AG09309 (cell line): ENCODE measurements around the gene TMEM225B.

Experiments used
- DNase-seq: peaks from one replicate; pipeline ENCODE4 v3.0.0-alpha.2; 2010; ENCODE audit warnings: low read depth
- H3K4me3 ChIP-seq: 2 replicates; pipeline ENCODE4 v1.5.1; 2011; ENCODE audit warnings: mild to moderate bottlenecking, low read depth, low read length, moderate library complexity; ENCODE audit not compliant: control insufficient read depth
- TF ChIP-seq, protein P1 (sequence below): IDR thresholded peaks from 2 replicates; pipeline ENCODE4 v1.5.1; 2011; ENCODE audit warnings: mild to moderate bottlenecking, low read depth, low read length, inconsistent platforms; ENCODE audit not compliant: insufficient read depth, control insufficient read depth; ENCODE audit errors: missing control alignments

TMEM225B gene

DNA sequence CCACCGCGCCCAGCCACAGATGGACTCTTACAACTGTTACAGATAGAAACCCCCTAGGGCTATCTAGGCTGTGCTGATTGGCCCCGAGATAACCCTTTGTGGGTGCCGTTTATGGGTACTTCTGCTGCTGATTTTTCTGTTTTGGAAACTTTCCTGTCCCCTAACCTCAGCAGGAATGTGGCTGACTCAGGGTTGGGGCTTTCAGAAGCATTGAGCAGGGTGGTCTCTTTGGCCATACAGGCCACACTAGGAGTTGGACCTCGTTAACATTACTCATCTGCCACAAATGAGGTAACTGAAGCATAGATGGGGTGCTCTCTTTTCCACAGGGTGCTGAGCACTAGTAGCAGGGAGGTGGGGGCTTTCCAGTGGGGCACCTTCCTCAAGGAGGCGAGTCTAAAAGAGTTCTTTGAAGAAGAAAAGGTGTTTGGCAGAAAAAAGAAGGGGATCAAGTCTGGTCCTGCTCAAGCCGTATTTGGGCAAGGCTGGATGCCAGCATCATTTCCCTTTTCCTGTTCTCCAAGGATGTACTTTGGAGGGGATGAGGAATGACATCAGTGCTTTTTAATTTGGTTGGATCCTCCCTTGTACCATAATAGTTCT lies 25.1 kb downstream of the TMEM225B start:
- H3K4me3 ChIP-seq, result no peak overlapping the region
- TF ChIP-seq, protein P1, sequence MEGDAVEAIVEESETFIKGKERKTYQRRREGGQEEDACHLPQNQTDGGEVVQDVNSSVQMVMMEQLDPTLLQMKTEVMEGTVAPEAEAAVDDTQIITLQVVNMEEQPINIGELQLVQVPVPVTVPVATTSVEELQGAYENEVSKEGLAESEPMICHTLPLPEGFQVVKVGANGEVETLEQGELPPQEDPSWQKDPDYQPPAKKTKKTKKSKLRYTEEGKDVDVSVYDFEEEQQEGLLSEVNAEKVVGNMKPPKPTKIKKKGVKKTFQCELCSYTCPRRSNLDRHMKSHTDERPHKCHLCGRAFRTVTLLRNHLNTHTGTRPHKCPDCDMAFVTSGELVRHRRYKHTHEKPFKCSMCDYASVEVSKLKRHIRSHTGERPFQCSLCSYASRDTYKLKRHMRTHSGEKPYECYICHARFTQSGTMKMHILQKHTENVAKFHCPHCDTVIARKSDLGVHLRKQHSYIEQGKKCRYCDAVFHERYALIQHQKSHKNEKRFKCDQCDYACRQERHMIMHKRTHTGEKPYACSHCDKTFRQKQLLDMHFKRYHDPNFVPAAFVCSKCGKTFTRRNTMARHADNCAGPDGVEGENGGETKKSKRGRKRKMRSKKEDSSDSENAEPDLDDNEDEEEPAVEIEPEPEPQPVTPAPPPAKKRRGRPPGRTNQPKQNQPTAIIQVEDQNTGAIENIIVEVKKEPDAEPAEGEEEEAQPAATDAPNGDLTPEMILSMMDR, result no peak
- DNase-seq, result no peak

DNA sequence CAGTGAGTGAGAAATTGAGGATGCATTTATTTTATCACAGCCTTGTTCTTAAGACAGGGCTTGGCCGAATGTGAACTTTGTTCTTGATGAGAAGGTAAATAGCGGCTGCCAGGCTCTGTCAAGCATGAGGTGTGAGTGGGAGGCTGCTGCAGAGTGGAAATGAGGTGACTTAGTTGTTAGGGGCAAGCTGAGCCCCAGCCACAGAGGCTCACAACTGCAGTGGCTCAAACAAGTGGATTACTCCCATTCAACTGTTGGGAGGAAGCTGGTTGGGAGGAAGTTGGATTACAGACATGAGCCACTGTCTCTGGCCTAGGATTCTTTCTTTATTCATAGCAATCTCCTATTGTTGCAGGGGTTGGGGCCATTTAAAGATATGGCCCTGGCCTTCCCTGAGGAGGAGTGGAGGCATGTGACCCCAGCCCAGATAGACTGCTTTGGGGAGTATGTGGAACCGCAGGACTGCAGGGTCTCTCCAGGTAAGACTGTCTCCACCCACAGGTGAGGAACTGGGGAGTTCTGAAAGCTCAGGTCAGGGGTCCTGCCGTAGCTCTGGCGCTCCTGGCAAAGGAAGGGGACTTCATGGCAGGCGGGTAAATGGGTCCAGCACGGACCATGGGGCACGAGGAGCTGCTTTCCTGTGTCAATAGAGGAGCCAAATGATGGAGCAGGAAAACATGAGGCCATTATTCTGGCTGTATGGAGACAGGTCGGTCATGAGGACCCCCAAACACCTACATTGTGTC lies 25.8 kb downstream of the TMEM225B start:
- no peak overlapping the region for H3K4me3 ChIP-seq
- no peak for DNase-seq
- TF ChIP-seq, protein P1, result no peak

DNA sequence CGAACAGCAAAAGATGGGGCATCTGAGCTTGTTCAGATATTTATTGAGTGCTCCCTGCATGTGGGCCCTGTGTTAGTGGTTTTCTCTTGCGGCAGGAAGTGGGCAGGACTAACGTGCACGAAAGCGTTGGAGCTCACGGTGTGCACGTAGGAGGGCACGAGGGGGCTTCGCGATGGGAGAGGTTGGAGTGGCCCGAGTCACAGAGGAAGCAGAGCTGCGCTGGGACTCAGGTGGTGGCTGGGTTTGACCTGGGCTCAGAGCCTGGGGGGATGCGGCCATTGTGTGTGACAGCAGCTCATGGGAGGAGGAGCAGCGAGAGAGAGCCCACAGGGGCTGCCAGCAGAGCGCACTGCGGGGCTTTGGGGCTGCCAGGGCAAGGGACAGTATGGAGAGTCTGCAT lies 26.4 kb downstream of the TMEM225B start:
- no peak overlapping the region for H3K4me3 ChIP-seq
- TF ChIP-seq, protein P1, result no peak
- DNase-seq, result no peak

DNA sequence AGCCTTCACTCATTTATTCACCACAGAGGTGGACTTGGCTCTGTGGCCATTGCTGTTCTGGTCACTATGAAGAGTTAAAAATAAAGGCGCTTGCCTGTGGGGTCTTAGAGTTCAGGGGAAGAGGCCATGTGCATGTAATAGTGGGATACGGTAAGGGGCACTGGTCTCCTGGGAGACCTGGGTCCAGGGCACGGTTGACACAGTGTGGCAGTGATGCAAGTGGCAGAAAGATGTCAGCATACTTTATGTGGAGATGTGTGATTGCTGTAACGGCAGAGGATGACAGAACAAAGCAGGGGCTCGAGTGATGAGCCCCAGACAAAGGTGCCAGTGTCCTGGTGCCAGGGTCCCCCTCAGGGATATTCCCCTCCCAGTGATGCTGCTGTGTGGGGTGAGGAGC lies 27.3 kb downstream of the TMEM225B start:
- TF ChIP-seq, protein P1, result no peak
- no peak overlapping the region for H3K4me3 ChIP-seq
- no peak for DNase-seq

DNA sequence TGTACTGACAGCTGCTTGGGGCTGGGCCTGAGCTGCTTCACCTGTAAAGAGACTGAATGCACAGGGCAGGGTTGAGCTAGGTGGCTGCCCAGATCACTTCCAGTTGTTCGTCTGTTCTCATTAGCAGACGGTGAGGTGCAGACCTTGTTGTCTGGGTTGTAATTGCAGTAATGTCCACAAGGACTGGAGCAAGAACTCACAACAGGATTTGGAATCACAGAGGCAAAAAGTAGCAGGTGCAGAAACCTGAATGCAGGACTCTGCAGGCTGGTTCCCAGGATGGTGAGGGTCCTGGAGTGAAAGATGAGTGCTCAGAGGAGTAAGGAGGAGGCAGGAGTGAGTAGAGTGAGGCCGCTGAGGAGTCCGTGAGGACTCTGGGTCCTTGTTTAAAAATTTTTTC lies 27.9 kb downstream of the TMEM225B start:
- DNase-seq, result no peak
- TF ChIP-seq, protein P1, result no peak
- no peak overlapping the region for H3K4me3 ChIP-seq

DNA sequence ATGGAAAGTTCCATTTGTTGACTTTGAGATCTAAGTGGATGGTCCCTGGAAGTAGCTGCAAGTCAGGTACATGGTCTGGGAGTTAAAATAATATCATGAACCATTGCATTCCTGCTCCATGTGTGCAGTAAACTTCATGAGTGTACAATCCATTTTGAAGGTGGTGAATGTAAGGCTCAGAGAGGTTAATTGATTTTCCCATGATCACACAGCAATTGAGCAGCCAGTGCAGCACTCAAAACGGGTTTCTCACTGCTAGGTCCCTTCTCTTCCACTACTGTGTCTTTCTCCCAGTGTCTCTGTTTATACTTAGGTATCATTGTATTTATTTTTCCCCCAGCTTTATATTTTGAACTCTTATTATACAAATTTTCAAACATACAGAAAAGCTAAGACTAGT lies 28.6 kb downstream of the TMEM225B start:
- DNase-seq, result no peak
- no peak overlapping the region for H3K4me3 ChIP-seq
- TF ChIP-seq, protein P1, result no peak
